HG03521 (cell line): Measurements from ENCODE around the gene KDM7A.
A peak's percentile ranks its signal among the peaks of the same experiment; 100 is the strongest.
"Not testable (repeated sequence)": the region's sequence is repeated elsewhere in the genome, so short reads cannot be mapped to it uniquely, and the experiment has no call there.

Experiments used
- ATAC-seq: cut with Tn5 transposase; IDR thresholded peaks from one replicate; pipeline ENCODE4 v1.9.1; 2021; ENCODE audit warnings: mild to moderate bottlenecking, moderate library complexity; ENCODE audit not compliant: unreplicated experiment

The KDM7A gene

GRCh38 chr7:140203556-140203955, 26.8 kb upstream of the KDM7A start:
- no peak for ATAC-seq

GRCh38 chr7:140202942-140203341, 26.2 kb upstream of the KDM7A start:
- ATAC-seq = not testable (repeated sequence)

- ATAC-seq = no peak
Observed at GRCh38 chr7:140201393-140201792, 24.6 kb upstream of the KDM7A start.

GRCh38 chr7:140200061-140200989, 23.5 kb upstream of the KDM7A start:
- ATAC-seq = no peak

GRCh38 chr7:140197938-140198337, 21.2 kb upstream of the KDM7A start:
- ATAC-seq = no peak

- ATAC-seq = no peak
Observed at GRCh38 chr7:140197218-140197890, 20.6 kb upstream of the KDM7A start.

GRCh38 chr7:140196361-140197217, 19.8 kb upstream of the KDM7A start:
- no peak for ATAC-seq

GRCh38 chr7:140195859-140196258, 19.1 kb upstream of the KDM7A start:
- no peak for ATAC-seq

- no peak for ATAC-seq
Observed at GRCh38 chr7:140192620-140193019, 15.8 kb upstream of the KDM7A start.

GRCh38 chr7:140192176-140192575, 15.4 kb upstream of the KDM7A start:
- ATAC-seq = no peak

- ATAC-seq = no peak
Observed at GRCh38 chr7:140190588-140190987, 13.8 kb upstream of the KDM7A start.

GRCh38 chr7:140189917-140190316, 13.1 kb upstream of the KDM7A start:
- ATAC-seq = no peak

GRCh38 chr7:140182917-140183316, 6.1 kb upstream of the KDM7A start:
- ATAC-seq = no peak

GRCh38 chr7:140179339-140179738, 2.6 kb upstream of the KDM7A start:
- ATAC-seq = no peak

- ATAC-seq = peak; percentile 11
Observed at GRCh38 chr7:140176122-140176701, 571 bp downstream of the KDM7A start.

- ATAC-seq = peak; percentile 35
Observed at GRCh38 chr7:140175221-140176121, 1.3 kb downstream of the KDM7A start.

GRCh38 chr7:140174217-140174616, 2.6 kb downstream of the KDM7A start:
- no peak for ATAC-seq

GRCh38 chr7:140170375-140170774, 6.4 kb downstream of the KDM7A start:
- ATAC-seq = no peak

- no peak for ATAC-seq
Observed at GRCh38 chr7:140168816-140169215, 8.0 kb downstream of the KDM7A start.

GRCh38 chr7:140165422-140165821, 11.4 kb downstream of the KDM7A start:
- ATAC-seq = no peak
